Skeletal muscle satellite cell (primary cell): ENCODE data around the gene H2AZ2.
A peak's percentile ranks its signal among the peaks of the same experiment; 100 is the strongest.
"Not testable (repeated sequence)": the region's sequence is repeated elsewhere in the genome, so short reads cannot be mapped to it uniquely, and the experiment has no call there.

Experiments used
- H3K27me3 ChIP-seq: 2 replicates; pipeline ENCODE4 v1.7.0; 2013; ENCODE audit warnings: low read length; ENCODE audit not compliant: control insufficient read depth, insufficient read depth
- H3K36me3 ChIP-seq: 2 replicates; pipeline ENCODE4 v1.7.0; 2013; ENCODE audit warnings: mild to moderate bottlenecking, control low read depth, low read length; ENCODE audit not compliant: insufficient read depth
- H3K4me1 ChIP-seq: 2 replicates; pipeline ENCODE4 v1.7.0; 2013; ENCODE audit warnings: low read length; ENCODE audit not compliant: control insufficient read depth, insufficient read depth
- H3K4me2 ChIP-seq: 2 replicates; pipeline ENCODE4 v1.7.0; 2013; ENCODE audit warnings: mild to moderate bottlenecking, low read length
- H3K4me3 ChIP-seq: 2 replicates; pipeline ENCODE4 v1.7.0; 2013; ENCODE audit warnings: low read length
- H3K9ac ChIP-seq: 2 replicates; pipeline ENCODE4 v1.7.0; 2013; ENCODE audit warnings: mild to moderate bottlenecking, low read depth, low read length, moderate library complexity
- H3K9me3 ChIP-seq: replicated peaks from 2 replicates; pipeline ENCODE4 v1.7.0; 2013; ENCODE audit warnings: mild to moderate bottlenecking, control low read depth, low read length

Gene H2AZ2

GRCh38 chr7:44845451-44845850, 2.4 kb downstream of the H2AZ2 start:
- Histone ChIP-seq H3K36me3 (peaks cover 5% of the 10 kb centered on the region), H3K4me2 (peak overlapping the region; percentile 83), H3K4me1 (peaks cover 24% of the 10 kb centered on the region), H3K9me3 (no peaks in the 10 kb centered on the region), H3K9ac (peak overlapping the region; percentile 61), H3K4me3 (peak overlapping the region; percentile 87), H3K27me3 (no peaks in the 10 kb centered on the region)

GRCh38 chr7:44843440-44843839, 4.4 kb downstream of the H2AZ2 start:
- H3K9ac ChIP-seq, H3K4me2 ChIP-seq, H3K9me3 ChIP-seq, H3K4me3 ChIP-seq, H3K27me3 ChIP-seq: not testable (repeated sequence)
- Histone ChIP-seq H3K36me3 (peaks cover 14% of the 10 kb centered on the region), H3K4me1 (peaks cover 18% of the 10 kb centered on the region)

GRCh38 chr7:44842675-44843074, 5.2 kb downstream of the H2AZ2 start:
- H3K9me3 ChIP-seq, H3K9ac ChIP-seq, H3K4me3 ChIP-seq, H3K4me2 ChIP-seq, H3K27me3 ChIP-seq: not testable (repeated sequence)
- peaks cover 18% of the 10 kb centered on the region for H3K4me1 ChIP-seq
- H3K36me3 ChIP-seq, result peaks cover 16% of the 10 kb centered on the region

GRCh38 chr7:44838751-44839150, 9.1 kb downstream of the H2AZ2 start:
- Histone ChIP-seq H3K4me1 (no peaks in the 10 kb centered on the region), H3K9ac (no peak overlapping the region), H3K36me3 (peaks cover 18% of the 10 kb centered on the region), H3K27me3 (no peaks in the 10 kb centered on the region), H3K4me3 (no peak overlapping the region), H3K4me2 (no peak overlapping the region), H3K9me3 (no peaks in the 10 kb centered on the region)

GRCh38 chr7:44827567-44827966, 20.3 kb downstream of the H2AZ2 start:
- no peaks in the 10 kb centered on the region for H3K9me3 ChIP-seq
- no peak overlapping the region for H3K4me2 ChIP-seq
- H3K4me3 ChIP-seq, result no peak overlapping the region
- no peaks in the 10 kb centered on the region for H3K4me1 ChIP-seq
- no peak overlapping the region for H3K9ac ChIP-seq
- H3K27me3 ChIP-seq, result no peaks in the 10 kb centered on the region
- H3K36me3 ChIP-seq, result peaks cover 26% of the 10 kb centered on the region

- Histone ChIP-seq H3K4me2 (no peak overlapping the region), H3K27me3 (no peaks in the 10 kb centered on the region), H3K9ac (no peak overlapping the region), H3K36me3 (peaks cover 17% of the 10 kb centered on the region), H3K4me3 (no peak overlapping the region), H3K4me1 (no peaks in the 10 kb centered on the region), H3K9me3 (no peaks in the 10 kb centered on the region)
Measured at GRCh38 chr7:44824894-44825526, 22.9 kb downstream of the H2AZ2 start.

- H3K4me2 ChIP-seq, result no peak overlapping the region
Measured at GRCh38 chr7:44823255-44823781, 24.6 kb downstream of the H2AZ2 start.

GRCh38 chr7:44819292-44819691, 28.6 kb downstream of the H2AZ2 start:
- no peak overlapping the region for H3K4me3 ChIP-seq
- no peak overlapping the region for H3K9ac ChIP-seq
- no peaks in the 10 kb centered on the region for H3K36me3 ChIP-seq
- no peaks in the 10 kb centered on the region for H3K4me1 ChIP-seq
- no peak overlapping the region for H3K4me2 ChIP-seq
- H3K27me3 ChIP-seq, result no peaks in the 10 kb centered on the region
- H3K9me3 ChIP-seq, result no peaks in the 10 kb centered on the region

More at GRCh38 chr7:44823255-44823781, 24.6 kb downstream of the H2AZ2 start:
- Histone ChIP-seq H3K36me3 (peaks cover 3% of the 10 kb centered on the region), H3K27me3 (no peaks in the 10 kb centered on the region), H3K4me3 (no peak overlapping the region), H3K9me3 (no peaks in the 10 kb centered on the region), H3K9ac (no peak overlapping the region), H3K4me1 (no peaks in the 10 kb centered on the region)

- no peak overlapping the region for H3K4me2 ChIP-seq
- no peaks in the 10 kb centered on the region for H3K36me3 ChIP-seq
- no peak overlapping the region for H3K4me3 ChIP-seq
- no peaks in the 10 kb centered on the region for H3K4me1 ChIP-seq
- no peaks in the 10 kb centered on the region for H3K9me3 ChIP-seq
- no peaks in the 10 kb centered on the region for H3K27me3 ChIP-seq
- H3K9ac ChIP-seq, result no peak overlapping the region
Measured at GRCh38 chr7:44814919-44815318, 33.0 kb downstream of the H2AZ2 start.

GRCh38 chr7:44811571-44811970, 36.3 kb downstream of the H2AZ2 start:
- H3K4me1 ChIP-seq, result no peaks in the 10 kb centered on the region
- no peak overlapping the region for H3K4me2 ChIP-seq
- H3K9me3 ChIP-seq, result no peaks in the 10 kb centered on the region
- no peak overlapping the region for H3K4me3 ChIP-seq
- no peak overlapping the region for H3K9ac ChIP-seq
- no peaks in the 10 kb centered on the region for H3K27me3 ChIP-seq
- H3K36me3 ChIP-seq, result no peaks in the 10 kb centered on the region

GRCh38 chr7:44811093-44811492, 36.8 kb downstream of the H2AZ2 start:
- no peaks in the 10 kb centered on the region for H3K27me3 ChIP-seq
- no peaks in the 10 kb centered on the region for H3K4me1 ChIP-seq
- no peak overlapping the region for H3K9ac ChIP-seq
- no peak overlapping the region for H3K4me2 ChIP-seq
- H3K4me3 ChIP-seq, result no peak overlapping the region
- H3K9me3 ChIP-seq, result no peaks in the 10 kb centered on the region
- no peaks in the 10 kb centered on the region for H3K36me3 ChIP-seq

GRCh38 chr7:44808914-44809393, 38.9 kb downstream of the H2AZ2 start:
- H3K27me3 ChIP-seq, result no peaks in the 10 kb centered on the region
- H3K36me3 ChIP-seq, result peaks cover 3% of the 10 kb centered on the region
- no peak overlapping the region for H3K4me2 ChIP-seq
- no peaks in the 10 kb centered on the region for H3K4me1 ChIP-seq
- no peak overlapping the region for H3K9ac ChIP-seq
- H3K9me3 ChIP-seq, result no peaks in the 10 kb centered on the region
- H3K4me3 ChIP-seq, result no peak overlapping the region
